ENCODE data around the gene NDC1.

- TF ChIP-seq CTCF (IDR thresholded peaks at IDR 0.05; ENCODE audit: low read length) (no peak), EZH2 (optimal IDR thresholded peaks at IDR 0.05; ENCODE audit: low read depth, low read length) (no peak)
Measured at GRCh38 chr1:53755874-53756273, 82.2 kb downstream of the NDC1 start.
